Upper lobe of right lung (tissue), 1 donor: ENCODE data around the gene ALKBH1. TPM values are rescaled to one million over a fixed set of nuclear protein-coding genes. Genes with fewer than 3 reads are reported as not detected.

Source experiments
- ATAC-seq: fragments of 200-7000 bp; cut with Tn5 transposase; one replicate; pipeline ENCODE4 v1.9.1; 2020; ENCODE audit warnings: mild to moderate bottlenecking, moderate library complexity
- DNase-seq: peaks from one replicate; pipeline ENCODE4 v3.0.0-alpha.2; 2020
- H3K27ac ChIP-seq: fragments of 200-600 bp; one replicate; pipeline ENCODE4 v1.8.0; 2022
- H3K27me3 ChIP-seq: fragments of 200-600 bp; one replicate; pipeline ENCODE4 v1.8.0; 2022; ENCODE audit warnings: mild to moderate bottlenecking
- H3K36me3 ChIP-seq: fragments of 200-600 bp; one replicate; pipeline ENCODE4 v1.8.0; 2022
- H3K4me1 ChIP-seq: fragments of 200-600 bp; one replicate; pipeline ENCODE4 v1.8.0; 2022
- H3K4me3 ChIP-seq: fragments of 200-600 bp; one replicate; pipeline ENCODE4 v1.8.0; 2022; ENCODE audit warnings: mild to moderate bottlenecking
- H3K9me3 ChIP-seq: fragments of 200-600 bp; one replicate; pipeline ENCODE4 v1.8.0; 2022
- CTCF ChIP-seq: fragments of 200-600 bp; IDR thresholded peaks from one replicate; pipeline ENCODE4 v1.8.0; 2022; ENCODE audit warnings: antibody characterized with exemption
- intact Hi-C: fragments of 100-400 bp; cut with DNase I; formaldehyde crosslinking; loops from one replicate; pipeline ENCODE4 v1.11.0; 2022
- total RNA-seq: library from RNA; stranded (reverse); fragmentation: NEBNext Ultra II Directional; extraction: Animal tissue kit (Norgen Biotek cat#: 25700); gene quantifications from one replicate; pipeline ENCODE4 v1.2.1, GENCODE V29; 2021
- donor health status: DM: no; HTN: yes; CAD: no; lungs with severe emphysema.

Gene ALKBH1
- total RNA-seq, 1 donor from 2014 or later, result 11.6 TPM

- Histone ChIP-seq H3K9me3 (no peaks in the 10 kb centered on the region), H3K27ac (no peak overlapping the region), H3K36me3 (no peaks in the 10 kb centered on the region), H3K4me1 (peaks cover 10% of the 10 kb centered on the region), H3K4me3 (no peak overlapping the region), H3K27me3 (no peaks in the 10 kb centered on the region)
- ATAC-seq (no peak), DNase-seq (no peak)
- intact Hi-C loops, result no loop called here
- no peak for TF ChIP-seq CTCF
Observed at GRCh38 chr14:77654001-77654441, 53.8 kb downstream of the ALKBH1 start.

GRCh38 chr14:77649326-77649725 lies 58.5 kb downstream of the ALKBH1 start:
- Histone ChIP-seq H3K4me3 (no peak overlapping the region), H3K36me3 (no peaks in the 10 kb centered on the region), H3K9me3 (no peaks in the 10 kb centered on the region), H3K27ac (no peak overlapping the region), H3K4me1 (no peaks in the 10 kb centered on the region), H3K27me3 (no peaks in the 10 kb centered on the region)
- DNase-seq, result no peak
- no peak for ATAC-seq
- TF ChIP-seq CTCF, result no peak
- intact Hi-C loops, result no loop called here

- H3K27ac ChIP-seq, result no peak overlapping the region
- no peaks in the 10 kb centered on the region for H3K9me3 ChIP-seq
- ATAC-seq (no peak), DNase-seq (no peak)
- H3K4me3 ChIP-seq, result no peak overlapping the region
- H3K27me3 ChIP-seq, result no peaks in the 10 kb centered on the region
- no peak for TF ChIP-seq CTCF
- no peaks in the 10 kb centered on the region for H3K4me1 ChIP-seq
- no peaks in the 10 kb centered on the region for H3K36me3 ChIP-seq
- intact Hi-C loops, result no loop called here
Observed at GRCh38 chr14:77648520-77649200, 59.2 kb downstream of the ALKBH1 start.

GRCh38 chr14:77647853-77648252 lies 60.0 kb downstream of the ALKBH1 start:
- H3K4me1 ChIP-seq, result no peaks in the 10 kb centered on the region
- H3K27ac ChIP-seq, result no peak overlapping the region
- no peaks in the 10 kb centered on the region for H3K9me3 ChIP-seq
- no peaks in the 10 kb centered on the region for H3K36me3 ChIP-seq
- intact Hi-C loops, result no loop called here
- TF ChIP-seq CTCF, result no peak
- no peak overlapping the region for H3K4me3 ChIP-seq
- ATAC-seq (no peak), DNase-seq (no peak)
- no peaks in the 10 kb centered on the region for H3K27me3 ChIP-seq

GRCh38 chr14:77646907-77647306 lies 60.9 kb downstream of the ALKBH1 start:
- Histone ChIP-seq H3K4me1 (peaks cover 3% of the 10 kb centered on the region), H3K4me3 (no peak overlapping the region), H3K36me3 (no peaks in the 10 kb centered on the region), H3K9me3 (no peaks in the 10 kb centered on the region), H3K27ac (no peak overlapping the region), H3K27me3 (no peaks in the 10 kb centered on the region)
- intact Hi-C loops, result no loop called here
- DNase-seq (no peak), ATAC-seq (no peak)
- no peak for TF ChIP-seq CTCF
